Measurements from ENCODE around the gene MICAL3. TPM values are rescaled to one million over a fixed set of nuclear protein-coding genes. Genes with fewer than 3 reads are reported as not detected.

MICAL3 gene
- total and polyA plus RNA-seq, 2 of the 8 experiments (the other 6 are each of a cell fraction or from before 2014, with no cell fraction given): 8.3 to 41.8 TPM

GRCh38 chr22:17841836-17842235, 182.5 kb downstream of the MICAL3 start (continued):
- TF ChIP-seq SP1 (IDR thresholded peaks at IDR 0.05; ENCODE audit: low read depth, low read length): no peak
- TF ChIP-seq CHD2 (IDR thresholded peaks at IDR 0.05; ENCODE audit: low read length): no peak
- no peak for TF ChIP-seq SRF (IDR thresholded peaks at IDR 0.05; ENCODE audit: low read depth, low read length)
- no peak for TF ChIP-seq POU5F1 (IDR thresholded peaks at IDR 0.05; ENCODE audit: low read depth, low read length)
- no peak for TF ChIP-seq RXRA (IDR thresholded peaks at IDR 0.05; ENCODE audit: insufficient read depth, low read depth, low read length)
